Measurements from ENCODE around the gene ANGPTL8.

Gene ANGPTL8

DNA sequence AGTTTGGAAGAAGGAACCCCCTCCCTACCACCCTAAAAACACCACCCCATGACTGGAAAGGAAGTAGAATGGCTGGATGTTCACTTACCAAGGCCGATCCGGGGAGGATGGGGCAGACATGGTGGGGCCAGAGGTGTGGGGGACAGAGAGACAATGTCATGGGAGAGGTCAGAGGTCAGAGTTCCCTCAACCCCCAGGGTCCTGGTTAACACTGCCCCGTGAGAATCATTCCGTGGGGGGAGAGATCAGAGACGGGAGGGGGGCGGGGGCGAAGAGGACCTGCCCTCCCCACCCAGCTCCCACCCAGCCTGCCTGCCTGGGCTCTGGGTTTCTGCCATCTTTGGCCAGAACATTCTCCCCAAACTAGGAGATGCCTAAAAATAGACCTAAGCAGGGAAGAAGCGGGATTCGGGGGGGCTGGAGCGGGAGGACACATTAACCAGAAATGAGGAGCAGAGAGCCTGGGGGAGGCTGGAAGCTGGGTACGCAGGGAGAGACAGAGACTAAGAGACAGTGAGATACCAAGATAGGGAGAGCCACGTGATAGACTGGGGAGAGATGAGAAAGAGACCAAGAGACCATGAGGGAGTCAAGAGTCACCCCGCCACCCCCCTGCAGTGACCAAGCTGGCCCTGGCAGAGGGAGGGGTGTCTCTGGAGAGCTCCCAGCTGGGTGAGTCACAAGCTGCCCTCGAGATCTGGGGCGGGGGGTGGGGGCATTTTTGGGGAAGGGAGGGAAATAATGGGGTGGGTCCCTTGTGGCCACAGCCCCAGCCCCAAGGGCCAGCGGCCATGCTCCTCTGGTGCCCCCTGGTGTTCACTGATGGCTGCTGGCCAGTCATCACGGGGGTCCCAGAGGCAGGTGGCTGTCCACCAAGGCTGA, 36.0 kb upstream of the ANGPTL8 start:
- DNase-seq, result no peak

DNA sequence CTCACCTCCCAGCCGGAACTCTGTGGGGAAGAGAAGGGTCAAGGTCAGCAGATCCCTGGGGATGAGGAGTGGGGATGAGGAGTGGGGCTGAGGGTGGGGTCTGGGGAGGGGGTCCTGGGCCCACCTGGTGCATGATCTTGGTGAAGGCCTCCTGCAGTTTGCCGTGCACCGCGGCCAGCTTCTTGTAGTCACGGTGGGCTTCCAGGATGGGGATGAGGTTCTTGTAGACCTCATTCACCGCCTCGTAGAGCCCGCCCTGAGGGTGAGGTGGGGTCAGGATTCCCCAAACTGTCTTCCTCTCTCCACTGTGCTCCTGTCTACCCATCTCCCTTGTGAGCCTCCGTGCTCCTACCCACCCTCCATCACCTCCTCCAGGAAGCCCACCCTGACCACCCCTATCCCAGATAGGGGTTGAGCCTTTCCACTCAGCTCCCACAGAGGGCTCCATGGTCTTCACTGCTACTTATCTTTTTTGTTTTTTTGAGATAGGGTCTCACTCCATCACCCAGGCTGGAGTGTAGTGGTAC, 35.3 kb upstream of the ANGPTL8 start:
- no peak for DNase-seq

GRCh38 chr19:11204943-11205349, 34.5 kb upstream of the ANGPTL8 start:
- no peak for DNase-seq

DNA sequence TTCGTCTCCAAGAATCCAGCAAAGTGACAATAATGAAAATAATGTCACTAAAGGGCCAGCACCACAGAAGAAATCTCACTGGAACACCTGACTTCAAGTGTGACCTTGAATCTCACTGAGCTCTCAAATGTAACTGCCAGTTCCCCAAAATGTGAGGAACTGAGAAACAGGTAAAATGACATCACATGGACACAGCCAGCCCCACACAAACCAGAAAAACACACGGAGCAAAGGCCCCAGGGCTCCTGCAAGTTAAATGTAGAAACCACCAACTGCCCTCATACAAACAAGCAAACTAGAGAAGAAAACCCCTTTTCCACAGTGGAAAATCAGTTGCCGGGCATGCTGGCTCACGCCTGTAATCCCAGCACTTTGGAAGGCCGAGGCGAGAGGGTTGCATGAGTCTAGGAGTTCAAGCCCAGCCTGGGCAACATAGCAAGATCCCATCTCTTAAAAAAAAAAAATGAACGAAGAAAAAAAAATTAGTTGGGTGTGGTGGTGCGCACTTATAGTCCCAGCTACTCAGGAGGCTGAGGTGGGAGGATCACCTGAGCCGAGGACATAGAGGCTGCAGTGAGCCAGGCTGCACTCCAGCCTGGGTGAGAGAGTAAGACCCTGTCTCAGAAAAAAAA, 33.4 kb upstream of the ANGPTL8 start:
- DNase-seq, result no peak

DNA sequence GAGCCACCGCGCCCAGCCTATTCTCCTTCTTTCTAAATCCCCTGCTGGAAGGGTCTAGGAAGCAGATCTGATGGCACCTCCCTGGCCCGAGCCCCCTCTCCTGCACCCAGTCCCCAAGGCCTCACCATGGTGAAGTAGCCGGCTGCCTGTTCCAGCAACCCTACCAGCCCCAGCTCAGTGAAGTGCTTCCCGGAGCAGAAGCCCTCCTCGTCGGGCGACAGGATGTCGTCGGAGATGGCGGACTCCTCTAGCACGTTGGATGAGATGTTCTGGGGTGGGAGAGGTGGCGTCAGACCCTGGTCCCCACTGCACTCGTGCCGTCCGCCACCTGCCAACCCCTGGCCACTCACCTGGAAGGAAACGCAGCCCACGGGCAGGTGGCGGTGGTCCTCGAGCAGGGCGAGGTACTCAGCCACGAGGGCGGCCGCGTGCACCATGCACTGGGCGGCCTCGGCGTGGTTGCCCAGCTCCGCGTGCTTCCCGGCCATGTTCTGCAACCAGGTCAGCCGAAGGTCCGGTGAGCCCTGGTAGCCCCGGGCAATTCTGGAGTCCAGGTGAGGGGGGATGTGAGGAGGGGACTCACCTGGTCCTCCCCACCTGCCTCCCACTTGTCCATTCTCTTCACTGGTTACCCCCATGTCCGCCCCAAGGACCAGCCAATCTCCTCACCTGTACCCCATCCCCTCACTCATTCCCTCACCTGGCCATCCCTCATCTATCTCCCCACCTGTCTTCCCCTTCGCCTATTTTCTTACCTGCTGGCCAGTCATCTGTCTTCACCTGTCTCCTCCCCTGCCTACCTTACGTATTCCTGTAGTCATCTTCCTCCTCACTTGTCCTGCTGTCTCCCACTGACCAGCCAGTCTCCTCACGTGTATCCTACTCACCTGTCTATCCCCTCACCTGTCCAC, 30.6 kb upstream of the ANGPTL8 start:
- no peak for DNase-seq

- no peak for DNase-seq
Observed at GRCh38 chr19:11209839-11210655, 29.4 kb upstream of the ANGPTL8 start.

DNA sequence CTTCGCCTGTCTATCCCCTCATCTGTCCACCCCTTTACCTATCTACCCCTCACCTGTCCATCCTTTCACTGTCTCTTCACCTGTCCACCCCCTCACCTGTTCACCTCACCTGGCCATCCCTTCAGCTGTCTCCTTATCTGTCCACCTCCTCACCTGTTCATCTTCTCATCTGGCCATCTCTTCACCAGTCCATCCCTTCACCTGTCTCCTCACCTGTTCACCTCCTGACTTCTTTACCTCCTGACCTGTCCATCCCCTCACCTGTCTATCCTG, 28.8 kb upstream of the ANGPTL8 start:
- DNase-seq, result no peak

- no peak for DNase-seq
Observed at GRCh38 chr19:11214387-11214786, 25.0 kb upstream of the ANGPTL8 start.

DNA sequence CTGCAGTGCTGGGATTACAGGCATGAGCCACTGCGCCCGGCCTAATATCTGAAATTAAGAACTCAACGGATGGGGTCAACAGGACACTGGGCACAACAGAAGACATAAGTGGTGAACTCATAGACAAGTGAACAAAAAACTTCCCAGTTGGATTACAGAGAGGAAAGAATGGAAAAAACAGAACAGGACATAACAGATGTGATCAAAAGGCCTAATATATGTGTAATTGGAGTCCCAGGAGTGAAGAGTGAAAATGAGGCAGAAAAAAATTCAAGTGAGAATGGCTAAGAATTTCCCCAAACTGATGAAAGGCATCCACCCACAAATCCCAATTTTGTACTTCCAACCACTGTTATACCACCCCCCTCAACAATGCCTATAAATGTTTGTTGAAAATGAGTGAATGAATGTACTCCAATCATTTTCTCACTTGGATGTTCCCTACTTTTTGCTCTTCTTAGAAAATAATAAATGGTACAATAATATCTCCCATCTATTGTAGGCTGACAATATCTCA, 18.3 kb upstream of the ANGPTL8 start:
- DNase-seq, result no peak

GRCh38 chr19:11223200-11223599, 16.2 kb upstream of the ANGPTL8 start:
- no peak for DNase-seq

GRCh38 chr19:11224429-11224828, 15.0 kb upstream of the ANGPTL8 start:
- no peak for DNase-seq

GRCh38 chr19:11225172-11225571, 14.2 kb upstream of the ANGPTL8 start:
- no peak for DNase-seq

GRCh38 chr19:11225815-11226214, 13.6 kb upstream of the ANGPTL8 start:
- no peak for DNase-seq

GRCh38 chr19:11226716-11227166, 12.7 kb upstream of the ANGPTL8 start:
- DNase-seq, result no peak

- peak in 1 of 5 experiments; percentile 15 for DNase-seq
Observed at GRCh38 chr19:11227195-11227886, 12.1 kb upstream of the ANGPTL8 start.

- no peak for DNase-seq
Observed at GRCh38 chr19:11230621-11231386, 8.6 kb upstream of the ANGPTL8 start.

DNA sequence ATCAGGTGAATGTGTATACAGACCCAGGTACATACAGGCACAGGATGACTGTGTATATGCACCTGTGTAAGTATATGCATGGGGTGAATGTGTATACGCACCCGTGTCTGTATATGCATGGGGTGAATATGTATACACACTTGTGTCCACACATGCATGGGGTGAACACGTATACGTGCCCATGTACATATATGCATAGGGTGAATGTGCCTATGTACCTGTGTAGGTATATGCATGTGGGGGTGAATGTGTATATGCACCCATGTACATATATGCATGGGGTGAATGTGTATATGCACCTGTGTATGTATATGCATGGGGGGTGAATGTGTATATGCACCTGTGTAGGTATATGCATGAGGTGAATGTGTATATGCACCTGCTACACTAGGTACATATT, 6.9 kb upstream of the ANGPTL8 start:
- DNase-seq, result no peak

- no peak for DNase-seq
Observed at GRCh38 chr19:11233073-11233472, 6.3 kb upstream of the ANGPTL8 start.

DNA sequence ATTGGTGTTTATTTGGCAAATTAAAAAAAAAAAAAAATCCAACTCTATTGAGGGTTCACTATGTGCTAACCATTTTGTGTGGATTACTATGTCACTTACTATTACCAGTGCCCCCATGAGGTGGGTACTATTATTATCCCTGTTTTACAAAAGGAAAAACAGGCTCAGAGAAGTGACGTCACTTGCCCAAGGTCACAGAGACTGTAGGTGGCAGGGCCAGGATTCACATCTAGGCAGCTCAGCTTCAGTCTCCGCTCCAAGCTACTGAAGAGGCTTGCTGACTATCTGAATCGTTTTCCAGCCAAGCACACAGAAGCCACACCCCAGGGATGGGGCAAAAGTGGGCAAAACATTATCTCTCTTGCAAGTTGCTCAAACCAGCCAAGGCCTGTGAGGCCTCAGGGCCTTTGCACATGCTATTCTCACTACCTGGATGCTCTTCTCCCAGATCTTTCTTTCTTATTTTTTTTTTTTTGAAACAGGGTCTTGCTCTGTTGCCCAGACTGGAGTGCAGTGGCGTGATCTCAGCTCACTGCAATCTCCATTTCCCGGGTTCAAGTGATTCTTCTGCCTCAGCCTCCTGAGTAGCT, 4.8 kb upstream of the ANGPTL8 start:
- no peak for DNase-seq

Data from T-helper 2 cell (primary cell).